PC-3 (cell line): ENCODE measurements around the gene MTIF3. TPM values are rescaled to one million over a fixed set of nuclear protein-coding genes. Genes with fewer than 3 reads are reported as not detected.

ENCODE experiments used
- ATAC-seq: fragments of 200-7000 bp; cut with Tn5 transposase; 2 replicates; pipeline ENCODE4 v1.9.1; 2020; ENCODE audit warnings: mild to moderate bottlenecking, moderate library complexity
- BruUV-seq: library from RNA; stranded (reverse); fragments of 400-500 nt; replicated peaks from 2 replicates; lab custom pipeline; 2021; lab: Mats Ljungman, UMichigan
- CTCF ChIA-PET: fragments of 300-600 bp; sonication (Branson Sonifier 250); formaldehyde crosslinking; loops from one replicate; lab custom pipeline; 2022; ENCODE audit warnings: antibody characterized with exemption; lab: Charles Lee
- POLR2A ChIA-PET: fragments of 300-600 bp; sonication (Branson Sonifier 250); formaldehyde crosslinking; loops from one replicate; lab custom pipeline; 2022; ENCODE audit warnings: antibody characterized with exemption; ENCODE audit not compliant: unreplicated experiment; lab: Charles Lee
- DNase-seq: peaks from one replicate; pipeline ENCODE4 v3.0.0-alpha.2; 2015
- H2AFZ ChIP-seq: fragments of 300-600 bp; sonication (generic); 2 replicates; pipeline ENCODE4 v1.6.0; 2016; ENCODE audit warnings: antibody characterized with exemption, low read length
- H3F3A ChIP-seq: fragments of 300-600 bp; sonication (generic); one replicate; pipeline ENCODE4 v1.6.0; 2017; ENCODE audit warnings: antibody characterized with exemption, low read length, control low read depth, mild to moderate bottlenecking; ENCODE audit not compliant: unreplicated experiment
- H3K27ac ChIP-seq: fragments of 300-600 bp; sonication (generic); 2 replicates; pipeline ENCODE4 v1.5.1; 2016; ENCODE audit warnings: mild to moderate bottlenecking, low read length
- H3K27me3 ChIP-seq: fragments of 300-600 bp; sonication (generic); 2 replicates; pipeline ENCODE4 v1.6.1; 2016; ENCODE audit warnings: low read length, mixed read lengths
- H3K36me3 ChIP-seq: fragments of 300-600 bp; sonication (generic); 2 replicates; pipeline ENCODE4 v1.6.1; 2016; ENCODE audit warnings: low read depth, mixed run types, low read length, mixed read lengths
- H3K4me1 ChIP-seq: fragments of 300-600 bp; sonication (generic); 2 replicates; pipeline ENCODE4 v1.5.1; 2016; ENCODE audit warnings: low read length; ENCODE audit not compliant: insufficient read depth
- H3K4me2 ChIP-seq: fragments of 300-600 bp; sonication (generic); 2 replicates; pipeline ENCODE4 v1.6.0; 2016; ENCODE audit warnings: low read length
- H3K4me3 ChIP-seq: fragments of 300-600 bp; sonication (generic); 2 replicates; pipeline ENCODE4 v1.5.1; 2016; ENCODE audit warnings: mild to moderate bottlenecking, low read length, mixed read lengths
- H3K79me2 ChIP-seq: fragments of 300-600 bp; sonication (generic); 2 replicates; pipeline ENCODE4 v1.6.1; 2017; ENCODE audit warnings: low read length, mixed read lengths
- H3K9ac ChIP-seq: fragments of 300-600 bp; sonication (generic); 2 replicates; pipeline ENCODE4 v1.6.0; 2016; ENCODE audit warnings: mild to moderate bottlenecking, low read length
- H3K9me2 ChIP-seq: fragments of 300-600 bp; sonication (generic); replicated peaks from 2 replicates; pipeline ENCODE4 v1.6.1; 2016; ENCODE audit warnings: mixed run types, low read length, mixed read lengths
- H3K9me3 ChIP-seq: fragments of 300-600 bp; sonication (generic); 2 replicates; pipeline ENCODE4 v1.6.1; 2016; ENCODE audit warnings: low read length, mixed read lengths
- H4K20me1 ChIP-seq: fragments of 300-600 bp; sonication (generic); 2 replicates; pipeline ENCODE4 v1.6.1; 2016; ENCODE audit warnings: low read length, mixed read lengths
- EZH2 ChIP-seq: fragments of 300-600 bp; sonication (generic); IDR thresholded peaks from one replicate; pipeline ENCODE4 v1.6.1; 2017; ENCODE audit warnings: antibody characterized with exemption, mild to moderate bottlenecking, low read length; ENCODE audit not compliant: unreplicated experiment
- EZH2phosphoT487 ChIP-seq: fragments of 300-600 bp; sonication (generic); IDR thresholded peaks from 2 replicates; pipeline ENCODE4 v1.6.1; 2018; ENCODE audit warnings: mild to moderate bottlenecking, antibody characterized with exemption, low read length, borderline replicate concordance
- intact Hi-C: fragments of 100-400 bp; cut with micrococcal nuclease; formaldehyde crosslinking; loops from 2 replicates; pipeline ENCODE4 v1.9.0; 2023
- total RNA-seq: library from RNA; depleted of rRNA; stranded (reverse); fragments of >200 nt; gene quantifications from 2 replicates; pipeline ENCODE4 v1.2.3, GENCODE V29; 2014; rRNA removed
- TF ChIP-seq, protein P1 (sequence below): fragments of 300-600 bp; sonication (generic); conservative IDR thresholded peaks from 2 replicates; pipeline ENCODE4 v1.5.1; 2017; ENCODE audit warnings: antibody characterized with exemption, low read depth, mild to moderate bottlenecking, low read length

MTIF3 gene
- total RNA-seq, 1 experiment from 2014 or later = 43.9 TPM

DNA sequence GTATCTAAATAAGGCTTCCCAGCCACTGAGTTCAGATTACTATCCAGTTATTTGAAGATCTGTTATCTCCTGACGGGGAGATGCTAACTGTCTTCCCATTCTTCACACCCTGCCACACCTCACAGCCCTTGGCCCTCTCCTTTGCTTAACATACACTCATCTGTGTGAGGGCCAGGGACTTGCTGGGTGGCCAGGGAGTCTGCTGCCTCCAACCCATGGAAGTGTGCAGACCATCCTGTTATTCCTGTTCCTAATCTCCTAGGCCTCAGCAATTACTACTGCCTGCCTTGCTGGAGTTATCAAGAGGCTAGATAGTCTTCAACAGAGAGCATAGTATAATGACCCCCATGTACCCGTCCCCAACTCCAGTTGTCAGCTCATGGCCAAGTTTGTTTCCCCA is 62.1 kb downstream of the MTIF3 start:
- Histone ChIP-seq H3K27ac (no peak overlapping the region), H2AFZ (no peak overlapping the region), H4K20me1 (no peaks in the 10 kb centered on the region), H3K9ac (no peak overlapping the region), H3K27me3 (no peaks in the 10 kb centered on the region), H3K36me3 (no peaks in the 10 kb centered on the region), H3F3A (no peaks in the 10 kb centered on the region), H3K4me2 (no peak overlapping the region), H3K9me3 (no peaks in the 10 kb centered on the region), H3K4me1 (no peaks in the 10 kb centered on the region), H3K4me3 (no peak overlapping the region), H3K79me2 (no peaks in the 10 kb centered on the region), H3K9me2 (no peaks in the 10 kb centered on the region)
- ChIA-PET CTCF (no interaction called here), POLR2A (interaction anchor here (0.6 kb wide), 1 partner anchor 134 kb away, joined by 3 read pairs; no protein-coding TSS in a partner anchor)
- no TSS peak for BruUV-seq
- TF ChIP-seq, protein P1, sequence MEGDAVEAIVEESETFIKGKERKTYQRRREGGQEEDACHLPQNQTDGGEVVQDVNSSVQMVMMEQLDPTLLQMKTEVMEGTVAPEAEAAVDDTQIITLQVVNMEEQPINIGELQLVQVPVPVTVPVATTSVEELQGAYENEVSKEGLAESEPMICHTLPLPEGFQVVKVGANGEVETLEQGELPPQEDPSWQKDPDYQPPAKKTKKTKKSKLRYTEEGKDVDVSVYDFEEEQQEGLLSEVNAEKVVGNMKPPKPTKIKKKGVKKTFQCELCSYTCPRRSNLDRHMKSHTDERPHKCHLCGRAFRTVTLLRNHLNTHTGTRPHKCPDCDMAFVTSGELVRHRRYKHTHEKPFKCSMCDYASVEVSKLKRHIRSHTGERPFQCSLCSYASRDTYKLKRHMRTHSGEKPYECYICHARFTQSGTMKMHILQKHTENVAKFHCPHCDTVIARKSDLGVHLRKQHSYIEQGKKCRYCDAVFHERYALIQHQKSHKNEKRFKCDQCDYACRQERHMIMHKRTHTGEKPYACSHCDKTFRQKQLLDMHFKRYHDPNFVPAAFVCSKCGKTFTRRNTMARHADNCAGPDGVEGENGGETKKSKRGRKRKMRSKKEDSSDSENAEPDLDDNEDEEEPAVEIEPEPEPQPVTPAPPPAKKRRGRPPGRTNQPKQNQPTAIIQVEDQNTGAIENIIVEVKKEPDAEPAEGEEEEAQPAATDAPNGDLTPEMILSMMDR = no peak
- no peak for TF ChIP-seq EZH2phosphoT487
- no peak for TF ChIP-seq EZH2
- ATAC-seq = no peak
- intact Hi-C loops = no loop called here
- no peak for DNase-seq

Other genes with a start within 250 kb of the MTIF3 start
- 380 and 552 TPM in 2 replicates for gene RPL21, start 199.0 kb downstream of the MTIF3 start, total RNA-seq
- 43.3 and 59.7 TPM in 2 replicates for gene RASL11A, start 179.7 kb downstream of the MTIF3 start, total RNA-seq
- 174 and 201 TPM in 2 replicates for gene GTF3A, start 25.9 kb downstream of the MTIF3 start, total RNA-seq
- 5.8 and 6.0 TPM in 2 replicates for gene LNX2, start 170.0 kb upstream of the MTIF3 start, total RNA-seq
- gene POLR1D, start 171.3 kb upstream of the MTIF3 start, total RNA-seq = 97.2 and 97.9 TPM in 2 replicates